NT2/D1 (cell line): ENCODE results near the gene MRI1.

ENCODE experiments used
- DNase-seq: peaks from one replicate; pipeline ENCODE4 v3.0.0-alpha.2; 2011; ENCODE audit warnings: low read depth, low spot score
- H3K27me3 ChIP-seq: 2 replicates; pipeline ENCODE4 v1.6.0; 2011; ENCODE audit warnings: mild to moderate bottlenecking; ENCODE audit not compliant: insufficient read length, insufficient read depth
- H3K36me3 ChIP-seq: 2 replicates; pipeline ENCODE4 v1.6.1; 2011; ENCODE audit warnings: mild to moderate bottlenecking, low read length, mixed read lengths; ENCODE audit not compliant: insufficient read depth, insufficient read length
- H3K4me1 ChIP-seq: 2 replicates; pipeline ENCODE4 v1.5.1; 2011; ENCODE audit not compliant: insufficient read depth, insufficient read length
- H3K4me3 ChIP-seq: 2 replicates; pipeline ENCODE4 v1.5.1; 2011; ENCODE audit warnings: low read depth; ENCODE audit not compliant: insufficient read length
- H3K9ac ChIP-seq: 2 replicates; pipeline ENCODE4 v1.6.0; 2011; ENCODE audit warnings: low read depth; ENCODE audit not compliant: insufficient read length
- H3K9me3 ChIP-seq: 2 replicates; pipeline ENCODE4 v1.5.1; 2011; ENCODE audit warnings: mild to moderate bottlenecking, low read length; ENCODE audit not compliant: insufficient read depth
- SUZ12 ChIP-seq: IDR thresholded peaks from 2 replicates; pipeline ENCODE4 v1.6.1; 2011; ENCODE audit not compliant: insufficient read length, insufficient read depth; ENCODE audit errors: extremely low read depth
- YY1 ChIP-seq: IDR thresholded peaks from 2 replicates; pipeline ENCODE4 v1.6.1; 2011; ENCODE audit not compliant: insufficient read length, insufficient read depth
- ZNF274 ChIP-seq: IDR thresholded peaks from 2 replicates; pipeline ENCODE4 v1.6.1; 2011; ENCODE audit warnings: mild to moderate bottlenecking, low read depth, low read length

The MRI1 gene

GRCh38 chr19:13804830-13805683, 40.7 kb downstream of the MRI1 start:
- H3K9me3 ChIP-seq = no peaks in the 10 kb centered on the region
- H3K4me1 ChIP-seq = peaks cover 7% of the 10 kb centered on the region
- no peak overlapping the region for H3K9ac ChIP-seq
- no peak overlapping the region for H3K4me3 ChIP-seq
- no peaks in the 10 kb centered on the region for H3K27me3 ChIP-seq
- peaks cover 45% of the 10 kb centered on the region for H3K36me3 ChIP-seq
- no peak for TF ChIP-seq YY1
- DNase-seq = no peak

DNA sequence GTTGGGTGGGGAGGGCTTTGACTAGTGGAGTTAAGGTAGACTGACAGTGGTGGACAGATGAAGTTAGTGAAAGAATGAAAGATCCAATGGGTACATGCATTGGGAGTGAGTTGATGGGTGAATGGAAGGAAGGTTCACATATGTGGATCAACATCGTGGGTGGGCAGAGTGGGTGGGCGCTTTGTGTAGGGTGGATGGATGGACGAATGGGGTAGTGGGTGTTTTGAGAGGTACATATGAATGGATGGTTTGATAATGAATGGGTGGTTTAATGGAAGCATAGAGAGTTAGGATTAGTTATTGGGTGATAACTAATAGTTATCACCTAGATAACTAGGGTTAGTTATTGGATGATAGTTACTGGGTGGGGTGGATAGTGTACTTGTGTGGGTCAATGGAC, 42.4 kb downstream of the MRI1 start:
- no peak overlapping the region for H3K9ac ChIP-seq
- H3K27me3 ChIP-seq = no peaks in the 10 kb centered on the region
- H3K9me3 ChIP-seq = no peaks in the 10 kb centered on the region
- peaks cover 7% of the 10 kb centered on the region for H3K4me1 ChIP-seq
- H3K36me3 ChIP-seq = peaks cover 34% of the 10 kb centered on the region
- no peak overlapping the region for H3K4me3 ChIP-seq
- TF ChIP-seq ZNF274 (no peak), SUZ12 (no peak), YY1 (no peak)
- DNase-seq = no peak

GRCh38 chr19:13807421-13808021, 43.2 kb downstream of the MRI1 start:
- TF ChIP-seq SUZ12 (no peak), YY1 (no peak), ZNF274 (no peak)
- peaks cover 34% of the 10 kb centered on the region for H3K36me3 ChIP-seq
- no peak overlapping the region for H3K4me3 ChIP-seq
- H3K9me3 ChIP-seq = no peaks in the 10 kb centered on the region
- DNase-seq = no peak
- H3K4me1 ChIP-seq = peaks cover 7% of the 10 kb centered on the region
- no peak overlapping the region for H3K9ac ChIP-seq
- no peaks in the 10 kb centered on the region for H3K27me3 ChIP-seq

GRCh38 chr19:13808856-13809255, 44.5 kb downstream of the MRI1 start:
- peaks cover 40% of the 10 kb centered on the region for H3K36me3 ChIP-seq
- H3K9me3 ChIP-seq = no peaks in the 10 kb centered on the region
- H3K4me3 ChIP-seq = no peak overlapping the region
- H3K4me1 ChIP-seq = peaks cover 9% of the 10 kb centered on the region
- no peak for DNase-seq
- H3K9ac ChIP-seq = no peak overlapping the region
- no peak for TF ChIP-seq SUZ12
- no peak for TF ChIP-seq YY1
- TF ChIP-seq ZNF274 = no peak
- no peaks in the 10 kb centered on the region for H3K27me3 ChIP-seq

- Histone ChIP-seq H3K9me3 (no peaks in the 10 kb centered on the region), H3K36me3 (peaks cover 48% of the 10 kb centered on the region), H3K4me1 (peaks cover 10% of the 10 kb centered on the region), H3K27me3 (no peaks in the 10 kb centered on the region), H3K9ac (no peak overlapping the region), H3K4me3 (no peak overlapping the region)
- TF ChIP-seq ZNF274 (no peak), SUZ12 (no peak), YY1 (no peak)
- DNase-seq = no peak
These were observed 48.2 kb downstream of the MRI1 start for GRCh38 chr19:13812544-13812943.

- Histone ChIP-seq H3K27me3 (no peaks in the 10 kb centered on the region), H3K4me1 (peaks cover 12% of the 10 kb centered on the region), H3K9me3 (no peaks in the 10 kb centered on the region), H3K36me3 (peaks cover 45% of the 10 kb centered on the region), H3K9ac (no peak overlapping the region), H3K4me3 (no peak overlapping the region)
- no peak for DNase-seq
- TF ChIP-seq YY1 = no peak
- TF ChIP-seq SUZ12 = no peak
- TF ChIP-seq ZNF274 = no peak
These were observed 48.8 kb downstream of the MRI1 start for GRCh38 chr19:13813147-13813546.

- no peaks in the 10 kb centered on the region for H3K9me3 ChIP-seq
- TF ChIP-seq YY1 (no peak), ZNF274 (no peak), SUZ12 (no peak)
- peaks cover 34% of the 10 kb centered on the region for H3K36me3 ChIP-seq
- H3K27me3 ChIP-seq = no peaks in the 10 kb centered on the region
- DNase-seq = no peak
- peaks cover 12% of the 10 kb centered on the region for H3K4me1 ChIP-seq
- no peak overlapping the region for H3K9ac ChIP-seq
- no peak overlapping the region for H3K4me3 ChIP-seq
These were observed 50.2 kb downstream of the MRI1 start for GRCh38 chr19:13814550-13814949.
